SK-N-MC (cell line): Measurements from ENCODE around the gene PIK3CD.

Experiments
- EZH2 ChIP-seq: fragments of 200-600 bp; sonication (generic); IDR thresholded peaks from one replicate; pipeline ENCODE4 v1.6.1; 2017; ENCODE audit warnings: antibody characterized with exemption
- POLR2AphosphoS5 ChIP-seq: IDR thresholded peaks from 2 replicates; pipeline ENCODE4 v1.6.1; 2012; ENCODE audit warnings: mild to moderate bottlenecking, low read depth, low read length, borderline replicate concordance

GRCh38 chr1:9657521-9658032, 6.0 kb downstream of the PIK3CD start:
- TF ChIP-seq POLR2AphosphoS5 (no peak), EZH2 (no peak)
